ENCODE data around the gene ZC3H7A. TPM values are rescaled to one million over a fixed set of nuclear protein-coding genes. Genes with fewer than 3 reads are reported as not detected.

Gene ZC3H7A
- total RNA-seq, 1 experiment from 2014 or later = 14.2 TPM

DNA sequence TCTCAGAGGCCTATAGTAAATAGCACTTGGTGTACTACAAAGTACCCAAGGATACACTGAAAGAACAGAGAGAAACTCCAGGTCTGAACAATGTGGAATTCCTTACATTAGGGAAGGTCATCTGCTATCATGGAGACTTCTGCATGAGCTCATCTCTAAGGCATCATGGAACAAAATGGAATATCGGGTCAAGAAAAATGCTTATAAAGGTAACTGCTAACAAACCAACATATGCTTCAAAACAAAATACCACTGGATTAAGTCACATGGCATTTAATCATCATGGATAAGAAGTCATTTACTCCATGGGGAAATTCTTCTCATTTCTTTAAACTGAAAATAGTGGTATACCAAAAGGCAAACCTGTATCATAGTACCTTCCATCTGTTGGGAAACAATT, 88.6 kb downstream of the ZC3H7A start:
- DNase-seq (ENCODE audit: low spot score) = no peak

DNA sequence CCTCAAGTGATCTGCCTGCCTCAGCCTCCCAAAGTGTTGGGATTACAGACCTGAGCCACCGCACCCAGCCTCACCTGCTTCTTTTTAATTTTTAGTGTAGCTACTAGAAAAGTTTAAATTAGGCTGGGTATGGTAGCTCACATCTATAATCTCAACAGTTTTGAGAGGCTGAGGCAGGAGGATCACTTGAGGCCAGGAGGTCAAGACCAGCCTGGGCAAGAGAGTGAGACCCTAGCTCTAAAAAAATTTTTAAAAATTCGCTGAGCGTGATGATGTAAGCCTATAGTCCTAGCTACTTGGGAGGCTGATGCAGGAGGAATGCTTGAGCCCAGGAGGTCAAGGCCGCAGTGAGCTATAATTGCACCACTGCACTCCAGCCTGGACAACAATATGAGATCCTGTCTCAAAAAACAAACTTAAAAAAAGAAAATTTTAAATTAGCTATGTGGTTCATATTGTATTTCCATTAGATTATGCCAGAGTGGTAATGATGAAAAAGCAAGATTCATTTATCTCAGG, 89.3 kb downstream of the ZC3H7A start:
- no peak for DNase-seq (ENCODE audit: low spot score)

GRCh38 chr16:11706180-11706742, 90.8 kb downstream of the ZC3H7A start:
- no peak for DNase-seq (ENCODE audit: low spot score)

DNA sequence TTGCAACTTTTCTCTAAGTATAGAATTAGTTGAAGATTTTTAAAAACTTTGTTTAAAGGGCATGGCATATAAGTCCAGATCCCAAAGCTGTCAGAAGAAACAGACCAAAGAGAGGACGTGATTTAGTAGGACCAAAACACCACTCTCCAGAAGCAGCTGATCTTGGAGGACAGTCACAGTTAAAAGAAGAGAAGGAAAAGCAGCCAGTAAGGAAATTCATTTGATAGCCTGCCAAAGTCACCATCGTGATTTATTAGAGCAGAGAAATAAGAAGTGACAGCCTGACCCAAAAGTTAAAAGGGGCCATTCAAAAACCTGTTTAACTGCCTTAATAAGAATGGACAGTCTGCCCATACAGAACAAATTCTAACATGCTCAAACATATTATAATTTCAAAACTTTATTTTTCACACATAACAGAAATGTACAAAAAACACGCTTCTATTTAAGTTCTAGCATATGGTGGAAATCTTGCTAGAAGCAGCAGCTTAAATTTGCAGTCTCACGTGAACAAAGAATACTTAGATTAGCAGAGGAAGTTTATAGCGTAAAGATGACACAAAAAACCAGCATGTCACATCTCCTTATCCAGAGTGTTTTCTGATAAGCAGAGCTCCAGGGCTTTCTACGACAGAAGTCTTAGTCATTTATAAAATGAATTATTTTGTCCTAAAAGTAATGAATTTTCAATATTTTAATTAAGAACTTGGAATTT, 91.6 kb downstream of the ZC3H7A start:
- no peak for DNase-seq (ENCODE audit: low spot score)

Small RNA genes within 50 kb of the gene (small RNA-seq; reads per million reads assigned to genes)
- not detected for gene RF00017

Other genes starting within 250 kb of the ZC3H7A start
- gene LITAF, start 210.3 kb downstream of the ZC3H7A start, total RNA-seq (2014; rRNA removed; shearing (Covaris generic)) = 116 and 128 TPM in 2 replicates
- gene SNN, start 128.8 kb downstream of the ZC3H7A start, total RNA-seq (2014; rRNA removed; shearing (Covaris generic)) = 13.3 and 13.4 TPM in 2 replicates
- gene TXNDC11, start 54.4 kb downstream of the ZC3H7A start, total RNA-seq (2014; rRNA removed; shearing (Covaris generic)) = 43.2 and 49.3 TPM in 2 replicates
- gene RSL1D1, start 54.3 kb upstream of the ZC3H7A start, total RNA-seq (2014; rRNA removed; shearing (Covaris generic)) = 44.6 and 47.1 TPM in 2 replicates
- 59.4 and 65.6 TPM in 2 replicates for gene GSPT1, start 118.7 kb upstream of the ZC3H7A start, total RNA-seq (2014; rRNA removed; shearing (Covaris generic))
- 0.60 and 1.1 TPM in 2 replicates for gene NPIPB2, start 144.8 kb upstream of the ZC3H7A start, total RNA-seq (2014; rRNA removed; shearing (Covaris generic))
- gene TNFRSF17, start 168.0 kb upstream of the ZC3H7A start, total RNA-seq (2014; rRNA removed; shearing (Covaris generic)) = not detected in 2 replicates
- gene SNX29, start 179.5 kb upstream of the ZC3H7A start, total RNA-seq (2014; rRNA removed; shearing (Covaris generic)) = 4.9 and 7.9 TPM in 2 replicates

All from HT-29 (cell line).